ENCODE measurements around the gene KRTAP5-3. TPM values are rescaled to one million over a fixed set of nuclear protein-coding genes. Genes with fewer than 3 reads are reported as not detected.

Gene KRTAP5-3
- total and polyA plus RNA-seq, 2 of the 13 experiments (the other 11 are each of a cell fraction or from before 2014, with no cell fraction given), result not detected

GRCh38 chr11:1573903-1574237 is 34.4 kb downstream of the KRTAP5-3 start (continued):
- TF ChIP-seq EED (CRISPR knock-in tag; IDR thresholded peaks at IDR 0.05) (no peak), ZNF782 (CRISPR knock-in tag; IDR thresholded peaks at IDR 0.05; ENCODE audit: borderline replicate concordance) (no peak), ZFP91 (CRISPR knock-in tag; IDR thresholded peaks at IDR 0.05; ENCODE audit: borderline replicate concordance) (peak; percentile 49; the same call in 1 of the 2 replicates), CEBPB (IDR thresholded peaks at IDR 0.05; ENCODE audit: borderline replicate concordance, low read depth, low read length) (no peak), SCMH1 (CRISPR knock-in tag; IDR thresholded peaks at IDR 0.05; ENCODE audit: borderline replicate concordance) (no peak), SALL1 (CRISPR knock-in tag; IDR thresholded peaks at IDR 0.05) (0 out of 2 replicates have a peak, but pooled peaks have one; percentile 12), ZNF710 (CRISPR knock-in tag; IDR thresholded peaks at IDR 0.05; ENCODE audit: borderline replicate concordance) (no peak), KDM4B (CRISPR knock-in tag; IDR thresholded peaks at IDR 0.05) (no peak), ARID2 (CRISPR knock-in tag; IDR thresholded peaks at IDR 0.05; ENCODE audit: borderline replicate concordance) (no peak), PLSCR1 (CRISPR knock-in tag; IDR thresholded peaks at IDR 0.05; ENCODE audit: borderline replicate concordance) (no peak), AHR (CRISPR knock-in tag; IDR thresholded peaks at IDR 0.05) (no peak), ZNF883 (CRISPR knock-in tag; IDR thresholded peaks at IDR 0.05; ENCODE audit: not compliant biosample characterization) (no peak), ZNF274 (CRISPR knock-in tag; IDR thresholded peaks at IDR 0.05) (no peak), ZNF609 (CRISPR knock-in tag; IDR thresholded peaks at IDR 0.05; ENCODE audit: borderline replicate concordance) (no peak), MYNN (CRISPR knock-in tag; IDR thresholded peaks at IDR 0.05; ENCODE audit: low read depth) (no peak), HOXA7 (CRISPR knock-in tag; IDR thresholded peaks at IDR 0.05) (no peak)
- TF ChIP-seq, protein P1, sequence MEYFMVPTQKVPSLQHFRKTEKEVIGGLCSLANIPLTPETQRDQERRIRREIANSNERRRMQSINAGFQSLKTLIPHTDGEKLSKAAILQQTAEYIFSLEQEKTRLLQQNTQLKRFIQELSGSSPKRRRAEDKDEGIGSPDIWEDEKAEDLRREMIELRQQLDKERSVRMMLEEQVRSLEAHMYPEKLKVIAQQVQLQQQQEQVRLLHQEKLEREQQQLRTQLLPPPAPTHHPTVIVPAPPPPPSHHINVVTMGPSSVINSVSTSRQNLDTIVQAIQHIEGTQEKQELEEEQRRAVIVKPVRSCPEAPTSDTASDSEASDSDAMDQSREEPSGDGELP (IDR thresholded peaks at IDR 0.05; ENCODE audit: borderline replicate concordance, low read depth), result peak; percentile 36; the same call in 1 of the 2 replicates
- TF ChIP-seq, protein P2, sequence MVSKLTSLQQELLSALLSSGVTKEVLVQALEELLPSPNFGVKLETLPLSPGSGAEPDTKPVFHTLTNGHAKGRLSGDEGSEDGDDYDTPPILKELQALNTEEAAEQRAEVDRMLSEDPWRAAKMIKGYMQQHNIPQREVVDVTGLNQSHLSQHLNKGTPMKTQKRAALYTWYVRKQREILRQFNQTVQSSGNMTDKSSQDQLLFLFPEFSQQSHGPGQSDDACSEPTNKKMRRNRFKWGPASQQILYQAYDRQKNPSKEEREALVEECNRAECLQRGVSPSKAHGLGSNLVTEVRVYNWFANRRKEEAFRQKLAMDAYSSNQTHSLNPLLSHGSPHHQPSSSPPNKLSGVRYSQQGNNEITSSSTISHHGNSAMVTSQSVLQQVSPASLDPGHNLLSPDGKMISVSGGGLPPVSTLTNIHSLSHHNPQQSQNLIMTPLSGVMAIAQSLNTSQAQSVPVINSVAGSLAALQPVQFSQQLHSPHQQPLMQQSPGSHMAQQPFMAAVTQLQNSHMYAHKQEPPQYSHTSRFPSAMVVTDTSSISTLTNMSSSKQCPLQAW (CRISPR knock-in tag; IDR thresholded peaks at IDR 0.05), result 0 out of 2 replicates have a peak, but pooled peaks have one; percentile 23
